ENCODE data around the gene C12orf76. TPM values are rescaled to one million over a fixed set of nuclear protein-coding genes. Genes with fewer than 3 reads are reported as not detected.

The C12orf76 gene
- total and polyA plus RNA-seq, 2 of the 4 experiments (the other 2 are of a cell fraction): 5.0 to 7.1 TPM

GRCh38 chr12:110084314-110085015 is 36.1 kb upstream of the C12orf76 start:
- 80% methylated on average over 2 of the region's 4 CpGs; no CpG with 5 or more reads in 1 of the 2 experiments for WGBS, 2 experiments (ENCODE audit: extremely low coverage in 2 of 2, insufficient read length in 1 of 2)
- Histone ChIP-seq H4K5ac (ENCODE audit: low read depth, low read length) (no peak overlapping the region), H4K8ac (ENCODE audit: low read depth in 2 of 2, low read length in 2 of 2) (no peak overlapping the region), H3K23ac (ENCODE audit: low read depth, low read length) (no peak overlapping the region), H2BK5ac (ENCODE audit: low read depth, low read length, poor library complexity, severe bottlenecking) (no peak overlapping the region), H2BK15ac (ENCODE audit: low read depth, low read length) (no peak overlapping the region), H2AK5ac (ENCODE audit: low read depth, low read length) (no peak overlapping the region), H3K14ac (replicated peaks; ENCODE audit: low read depth, low read length) (no peak overlapping the region), H2BK120ac (ENCODE audit: low read depth, low read length) (no peak overlapping the region), H3K27ac (ENCODE audit: insufficient read depth, low read length) (no peak overlapping the region), H3K36me3 (ENCODE audit: control insufficient read depth, insufficient read depth, low read length) (no peaks in the 10 kb centered on the region), H2BK20ac (ENCODE audit: low read depth, low read length) (no peak overlapping the region), H3K4me1 (ENCODE audit: control insufficient read depth, insufficient read depth, low read length) (no peaks in the 10 kb centered on the region), H3K9me1 (ENCODE audit: insufficient read depth, low read length) (peaks cover 4% of the 10 kb centered on the region; the same call in 1 of the 2 replicates), H3K18ac (ENCODE audit: low read depth, low read length) (no peak overlapping the region), H3K56ac (ENCODE audit: extremely low read depth, insufficient read depth, low read length) (no peak overlapping the region), H4K20me1 (ENCODE audit: insufficient read depth, low read length) (no peaks in the 10 kb centered on the region), H3K9ac (ENCODE audit: low read depth, low read length) (no peak overlapping the region), H3K79me1 (ENCODE audit: low read depth in 1 of 2, low read length in 2 of 2) (no peaks in the 10 kb centered on the region), H3K27me3 (ENCODE audit: control insufficient read depth, insufficient read depth, low read length) (peaks cover 13% of the 10 kb centered on the region), H3K4me3 (ENCODE audit: insufficient read depth, low read depth, low read length) (no peak overlapping the region), H3K4me2 (ENCODE audit: low read depth, low read length) (no peak overlapping the region), H2AFZ (replicated peaks; ENCODE audit: low read length, poor library complexity) (no peak overlapping the region), H3K9me3 (ENCODE audit: control insufficient read depth, insufficient read depth, low read length) (no peaks in the 10 kb centered on the region), H4K91ac (ENCODE audit: insufficient read depth, low read depth, low read length) (no peak overlapping the region), H2AK9ac (replicated peaks; ENCODE audit: low read depth, low read length, poor library complexity) (no peak overlapping the region), H3K4ac (ENCODE audit: low read depth, low read length) (no peak overlapping the region)
- POLR2A ChIA-PET (ENCODE audit: unreplicated experiment): no interaction called here
- dilution Hi-C loops (cut with HindIII; ENCODE audit: low sequenced_read_pairs, unreplicated experiment): no loop called here
- TF ChIP-seq RCOR1 (IDR thresholded peaks at IDR 0.05; ENCODE audit: insufficient replicate concordance, low read length): no peak
- TF ChIP-seq RFX5 (IDR thresholded peaks at IDR 0.05; ENCODE audit: low read depth, low read length): no peak
- TF ChIP-seq SMC3 (IDR thresholded peaks at IDR 0.05; ENCODE audit: low read depth, low read length): no peak
- intact Hi-C loops (cut with micrococcal nuclease): no loop called here
- BruUV-seq (replicated peaks): no TSS peak
- CTCF ChIA-PET: no interaction called here
- in situ Hi-C loops (cut with MboI; ENCODE audit: low sequenced_read_pairs): no loop called here
- DNase-seq (no peak), ATAC-seq (ENCODE audit: low read depth) (no peak)
